NCI-H1048 (cell line): ENCODE data around the gene NSMF.
"Not testable (repeated sequence)": the region's sequence is repeated elsewhere in the genome, so short reads cannot be mapped to it uniquely, and the experiment has no call there.

Experiments
- DNase-seq: peaks from one replicate; lab custom pipeline; 2025; lab: John Stamatoyannopoulos, UW

The NSMF gene

DNA sequence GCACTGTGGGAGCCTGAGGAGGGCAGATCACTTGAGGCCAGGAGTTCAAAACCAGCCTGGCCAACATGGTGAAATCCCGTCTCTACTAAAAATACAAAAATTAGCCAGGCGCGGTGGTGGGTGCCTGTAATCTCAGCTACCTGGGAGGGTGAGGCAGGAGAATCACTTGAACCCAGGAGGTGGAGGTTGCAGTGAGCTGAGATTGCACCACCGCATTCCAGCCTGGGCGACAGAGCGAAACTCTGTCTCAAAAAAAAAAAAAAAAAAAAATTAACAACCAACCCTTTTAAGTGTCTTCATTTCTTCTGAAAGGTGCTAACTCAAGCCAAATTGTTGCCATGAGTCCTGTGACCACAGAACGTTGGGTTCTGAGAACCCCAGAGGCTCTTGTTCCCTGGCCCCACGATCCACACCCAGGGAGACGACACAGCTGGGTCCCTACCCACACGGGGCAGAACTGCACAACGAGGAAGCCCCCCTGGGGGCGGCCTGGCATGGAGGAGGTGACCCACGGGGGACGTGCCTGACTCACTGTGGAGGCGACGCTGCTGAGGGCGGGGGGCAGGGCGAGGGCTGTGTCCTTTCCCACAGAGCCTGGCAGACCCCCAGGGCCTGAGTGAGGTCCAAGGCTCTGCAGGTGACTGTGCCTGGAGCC, 48.8 kb downstream of the NSMF start:
- DNase-seq, result not testable (repeated sequence)

GRCh38 chr9:137409515-137409914, 49.6 kb downstream of the NSMF start:
- DNase-seq, result no peak

GRCh38 chr9:137408651-137409405, 50.3 kb downstream of the NSMF start:
- no peak for DNase-seq

GRCh38 chr9:137407590-137408300, 51.4 kb downstream of the NSMF start:
- DNase-seq, result no peak

- DNase-seq, result no peak
These were observed 52.1 kb downstream of the NSMF start for GRCh38 chr9:137406876-137407589.

DNA sequence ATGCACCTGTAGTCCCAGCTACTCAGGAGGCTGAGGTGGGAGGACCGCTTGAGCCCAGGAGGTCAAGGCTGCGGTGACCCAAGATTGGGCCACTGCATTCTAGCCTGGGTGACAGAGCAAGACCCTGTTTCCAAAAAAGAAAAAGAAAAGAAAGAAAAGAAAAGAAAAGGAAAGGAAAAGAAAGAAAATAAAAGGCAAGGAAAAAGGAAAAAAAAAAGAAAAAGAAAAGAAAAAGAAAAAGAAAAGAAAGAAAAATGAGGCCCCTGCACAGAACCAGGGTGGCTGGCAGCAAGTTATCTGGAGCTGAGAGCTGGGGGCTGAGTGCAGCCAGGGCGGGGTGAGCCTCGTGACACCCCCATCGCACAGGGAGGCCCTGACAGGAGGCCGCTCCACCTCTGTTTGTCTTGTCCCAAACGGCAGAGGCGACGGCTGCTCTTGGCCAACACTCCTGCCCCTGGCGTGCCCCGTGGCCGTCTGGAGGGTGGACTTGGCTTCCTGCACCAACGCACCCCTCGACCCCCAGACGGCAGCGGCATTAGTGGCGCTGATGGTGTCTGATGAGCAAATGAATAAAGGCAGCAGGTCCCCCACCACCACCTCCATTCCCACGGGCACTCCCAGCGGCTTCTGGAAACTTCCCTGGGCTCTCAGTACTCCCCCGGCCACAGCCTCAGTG, 52.9 kb downstream of the NSMF start:
- DNase-seq, result no peak

DNA sequence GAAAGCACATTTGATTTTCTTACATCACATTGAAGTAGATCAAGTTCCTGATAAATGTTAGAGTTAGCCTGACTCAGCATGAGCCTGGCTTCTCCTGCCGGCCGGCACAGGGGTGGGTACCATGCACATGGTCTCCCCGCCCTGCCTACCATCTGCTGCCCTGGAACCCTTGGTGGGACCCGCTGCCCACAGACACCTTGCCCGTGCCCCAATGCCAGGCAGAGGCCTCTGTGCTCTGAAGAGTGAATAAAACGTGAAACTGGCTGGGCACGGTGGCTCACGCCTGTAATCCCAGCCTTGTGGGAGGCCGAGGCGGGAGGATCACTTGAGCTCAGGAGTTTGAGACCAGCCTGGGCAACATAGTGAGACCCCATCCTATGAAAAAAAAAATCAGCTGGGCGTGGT, 53.5 kb downstream of the NSMF start:
- no peak for DNase-seq

DNA sequence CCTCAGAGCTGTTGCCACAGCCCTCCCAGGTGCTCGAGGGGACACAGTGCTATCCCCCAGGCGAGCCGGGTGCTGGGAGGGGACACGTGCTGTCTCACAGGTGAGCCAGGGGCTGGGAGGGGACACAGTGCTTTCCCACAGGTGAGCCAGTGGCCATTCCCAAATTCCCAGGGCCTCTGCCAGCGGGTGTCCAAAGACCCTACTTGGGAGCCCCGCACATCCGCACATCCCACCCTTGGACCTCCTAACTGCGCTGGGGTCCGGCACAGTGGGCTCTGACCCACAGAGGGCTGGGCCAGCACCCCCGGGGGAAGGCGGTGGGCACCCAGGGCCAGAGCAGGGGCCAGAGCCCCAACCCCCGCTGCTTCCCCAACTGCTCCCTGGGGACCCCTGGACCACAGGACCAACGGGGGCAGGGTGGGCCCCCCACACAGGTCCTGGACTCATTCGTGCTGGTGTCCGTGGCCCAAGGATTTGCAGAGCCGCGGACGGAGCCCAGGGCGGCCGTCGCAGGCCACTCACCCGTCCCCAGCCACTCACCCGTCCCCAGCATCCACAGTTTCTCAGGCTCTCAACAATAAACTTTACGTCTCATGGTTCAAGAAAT, 54.1 kb downstream of the NSMF start:
- DNase-seq, result no peak

DNA sequence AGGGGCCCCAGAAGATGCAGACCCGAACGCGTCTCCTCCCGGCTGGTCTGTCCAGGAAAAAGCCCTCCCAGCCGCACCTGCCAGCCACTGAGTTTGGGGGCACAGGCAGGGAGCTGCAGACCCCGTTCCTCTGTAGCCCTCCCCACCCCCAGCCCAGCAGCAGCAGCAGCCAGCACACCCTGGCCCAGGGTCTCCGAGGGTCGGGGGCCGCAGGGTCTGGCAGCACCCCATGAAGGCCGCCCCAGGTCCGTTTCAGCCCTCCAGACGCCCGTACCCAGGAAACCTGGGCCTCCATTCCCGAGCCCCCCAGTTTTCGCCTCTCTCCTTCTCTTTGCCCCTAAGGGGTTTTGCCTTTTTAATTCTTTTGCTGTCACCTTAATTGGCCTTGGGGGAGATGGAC, 55.9 kb downstream of the NSMF start:
- DNase-seq, result no peak

DNA sequence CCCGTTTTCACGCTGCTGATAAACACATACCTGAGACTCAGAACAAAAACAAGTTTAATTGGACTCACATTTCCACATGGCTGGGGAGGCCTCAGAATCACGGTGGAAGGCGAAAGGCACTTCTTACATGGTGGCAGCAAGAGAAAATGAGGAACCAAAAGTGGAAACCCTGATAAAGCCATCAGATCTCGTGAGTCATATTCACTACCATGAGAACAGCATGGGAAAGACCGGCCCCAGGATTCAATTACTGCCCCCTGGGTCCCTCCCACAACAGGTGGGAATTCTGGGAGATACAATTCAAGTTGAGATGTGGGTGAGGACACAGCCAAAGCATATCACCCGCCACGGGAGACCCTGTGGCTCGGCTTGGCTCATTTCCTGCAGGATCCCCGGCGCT, 56.4 kb downstream of the NSMF start:
- DNase-seq, result no peak

- no peak for DNase-seq
These were observed 60.3 kb downstream of the NSMF start for GRCh38 chr9:137398561-137399468.

GRCh38 chr9:137397675-137398423, 61.3 kb downstream of the NSMF start:
- DNase-seq, result no peak
